ENCODE data around the gene DTD1.

Gene DTD1

GRCh38 chr20:18712131-18712530 lies 124.3 kb downstream of the DTD1 start:
- DNase-seq (ENCODE audit: low read depth): no peak

- no peak for DNase-seq (ENCODE audit: low read depth)
Observed at GRCh38 chr20:18712882-18713281, 125.0 kb downstream of the DTD1 start.

GRCh38 chr20:18715564-18715963 lies 127.7 kb downstream of the DTD1 start:
- DNase-seq (ENCODE audit: low read depth): no peak

GRCh38 chr20:18717062-18717461 lies 129.2 kb downstream of the DTD1 start:
- DNase-seq (ENCODE audit: low read depth): no peak

- no peak for DNase-seq (ENCODE audit: low read depth)
Observed at GRCh38 chr20:18718129-18718528, 130.3 kb downstream of the DTD1 start.

- no peak for DNase-seq (ENCODE audit: low read depth)
Observed at GRCh38 chr20:18719426-18719825, 131.6 kb downstream of the DTD1 start.

GRCh38 chr20:18721551-18722115 lies 133.8 kb downstream of the DTD1 start:
- DNase-seq (ENCODE audit: low read depth): no peak

- DNase-seq (ENCODE audit: low read depth): no peak
Observed at GRCh38 chr20:18722371-18722770, 134.5 kb downstream of the DTD1 start.

GRCh38 chr20:18724077-18724476 lies 136.2 kb downstream of the DTD1 start:
- no peak for DNase-seq (ENCODE audit: low read depth)

- no peak for DNase-seq (ENCODE audit: low read depth)
Observed at GRCh38 chr20:18724788-18725464, 137.1 kb downstream of the DTD1 start.

GRCh38 chr20:18727032-18727508 lies 139.2 kb downstream of the DTD1 start:
- no peak for DNase-seq (ENCODE audit: low read depth)

- no peak for DNase-seq (ENCODE audit: low read depth)
Observed at GRCh38 chr20:18728165-18728869, 140.5 kb downstream of the DTD1 start.

GRCh38 chr20:18728870-18729224 lies 141.0 kb downstream of the DTD1 start:
- no peak for DNase-seq (ENCODE audit: low read depth)

GRCh38 chr20:18729231-18729825 lies 141.5 kb downstream of the DTD1 start:
- no peak for DNase-seq (ENCODE audit: low read depth)

GRCh38 chr20:18731940-18732339 lies 144.1 kb downstream of the DTD1 start:
- no peak for DNase-seq (ENCODE audit: low read depth)

- DNase-seq (ENCODE audit: low read depth): no peak
Observed at GRCh38 chr20:18734525-18735189, 146.8 kb downstream of the DTD1 start.

GRCh38 chr20:18737140-18737539 lies 149.3 kb downstream of the DTD1 start:
- DNase-seq (ENCODE audit: low read depth): no peak

- DNase-seq (ENCODE audit: low read depth): no peak
Observed at GRCh38 chr20:18738055-18738454, 150.2 kb downstream of the DTD1 start.

- DNase-seq (ENCODE audit: low read depth): no peak
Observed at GRCh38 chr20:18738888-18739287, 151.0 kb downstream of the DTD1 start.

- no peak for DNase-seq (ENCODE audit: low read depth)
Observed at GRCh38 chr20:18739751-18740166, 151.9 kb downstream of the DTD1 start.

- DNase-seq (ENCODE audit: low read depth): no peak
Observed at GRCh38 chr20:18740726-18741125, 152.9 kb downstream of the DTD1 start.

- no peak for DNase-seq (ENCODE audit: low read depth)
Observed at GRCh38 chr20:18742841-18743240, 155.0 kb downstream of the DTD1 start.
